Suppressor macrophage treated with lipopolysaccharide for 1 hour (primary cell): ENCODE results near the gene AMBN.

Experiments used
- DNase-seq, 3 donors: peaks; one replicate each; pipeline ENCODE4 v3.0.0-alpha.2; 2020 to 2022

Gene AMBN

DNA sequence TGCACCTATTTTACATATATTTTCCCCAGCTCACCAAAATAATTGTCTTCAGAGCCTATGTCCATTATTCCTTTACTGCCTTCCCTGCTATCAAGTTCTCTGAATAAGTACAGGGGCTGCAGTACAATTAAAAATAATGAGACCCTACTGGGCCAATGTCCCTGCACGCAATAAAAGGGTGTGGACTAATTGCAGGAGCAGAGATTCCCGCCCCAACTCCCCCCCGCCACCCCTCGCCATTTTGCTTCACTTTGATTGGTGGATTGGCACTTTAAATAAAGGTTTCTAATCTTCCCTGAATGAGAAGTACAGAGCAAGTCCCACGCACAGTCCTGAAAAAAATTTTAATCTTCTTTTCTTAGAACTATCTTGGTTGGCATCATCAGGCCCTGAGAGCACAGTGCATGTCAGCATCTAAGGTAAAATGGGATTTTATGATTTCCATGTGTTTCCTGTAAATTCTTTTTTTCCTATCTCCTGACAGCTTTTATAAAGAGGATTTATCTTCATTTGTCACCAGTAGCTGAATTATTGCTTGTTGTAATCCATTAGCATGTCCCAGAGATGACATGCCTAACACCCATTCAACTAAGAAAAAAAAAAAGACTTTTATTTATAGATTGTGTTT is at the start of gene AMBN:
TSS of gene AMBN (plus strand) at position 302 of the 628 bp plus-strand sequence. CDS start at position 405, 103 bp downstream.
- no peak for DNase-seq

DNA sequence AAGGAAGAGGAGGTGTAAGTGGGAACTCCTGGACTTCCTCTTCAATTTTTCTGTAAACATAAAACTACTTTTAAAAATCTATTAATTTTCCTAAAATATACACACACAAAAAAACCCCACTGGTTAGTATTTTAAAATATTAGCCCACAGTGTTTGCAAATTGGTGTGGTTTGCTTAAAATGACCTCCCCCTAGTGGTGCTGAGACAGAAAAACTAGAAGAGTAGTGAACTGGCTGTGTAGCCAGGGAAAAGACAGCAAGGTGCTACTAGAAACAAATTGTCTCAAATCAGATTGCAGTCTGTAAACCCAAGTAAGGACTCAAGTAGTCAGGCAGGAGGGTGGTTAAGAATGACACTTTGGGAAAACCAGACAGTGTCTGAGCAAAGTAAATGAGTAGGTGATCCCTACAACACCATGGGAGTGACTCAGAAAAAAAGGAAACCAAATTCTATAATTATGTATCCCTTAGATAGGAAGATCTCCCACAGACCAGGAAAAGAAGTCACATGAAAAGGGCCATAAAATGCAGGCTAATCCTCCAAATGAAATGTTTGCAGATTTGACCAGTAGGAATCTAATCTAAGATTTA is 47.7 kb upstream of the AMBN start:
- peak; percentile 29 to 59 (median 33) for DNase-seq

DNA sequence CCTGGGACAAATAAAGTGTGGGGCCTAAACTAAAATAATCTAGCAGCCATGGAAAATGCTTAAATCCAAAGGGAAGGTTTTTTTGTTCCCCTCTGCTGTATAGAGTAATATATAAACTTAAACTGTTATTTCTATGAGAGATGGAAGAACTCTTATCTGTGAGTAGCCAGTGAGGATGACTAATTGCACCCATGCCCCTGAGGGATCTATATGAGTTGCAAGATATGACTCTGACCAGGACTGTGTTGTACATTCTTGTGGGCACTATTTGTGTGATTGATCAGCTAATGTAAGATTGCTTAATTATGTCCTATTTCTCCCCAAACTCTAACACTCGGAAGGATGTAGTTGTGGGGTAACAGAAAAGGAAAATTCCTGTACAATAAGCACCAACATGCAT is 35.2 kb upstream of the AMBN start:
- DNase-seq: no peak

- DNase-seq: peak; percentile 57 to 71 (median 71)
Measured at GRCh38 chr4:70559211-70559830, 32.7 kb upstream of the AMBN start.

DNA sequence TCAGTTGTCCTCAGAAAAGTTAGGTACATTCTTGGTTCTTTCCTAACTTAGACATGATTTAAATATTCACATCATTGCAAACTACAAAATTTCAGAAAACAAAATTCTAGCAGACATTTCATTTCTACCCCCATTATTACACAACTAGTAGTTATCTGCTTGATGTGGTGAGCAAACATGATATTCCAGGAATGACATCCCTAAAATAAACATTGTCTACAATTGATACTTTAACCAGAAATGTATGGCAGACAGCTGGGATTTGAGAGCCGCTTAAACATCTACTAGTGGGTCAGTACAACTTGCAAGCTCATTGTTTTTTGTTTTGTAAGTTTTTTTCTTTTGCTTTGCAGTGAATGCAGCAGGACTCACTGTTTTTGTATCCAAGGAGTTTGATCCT is 32.1 kb upstream of the AMBN start:
- DNase-seq: no peak

DNA sequence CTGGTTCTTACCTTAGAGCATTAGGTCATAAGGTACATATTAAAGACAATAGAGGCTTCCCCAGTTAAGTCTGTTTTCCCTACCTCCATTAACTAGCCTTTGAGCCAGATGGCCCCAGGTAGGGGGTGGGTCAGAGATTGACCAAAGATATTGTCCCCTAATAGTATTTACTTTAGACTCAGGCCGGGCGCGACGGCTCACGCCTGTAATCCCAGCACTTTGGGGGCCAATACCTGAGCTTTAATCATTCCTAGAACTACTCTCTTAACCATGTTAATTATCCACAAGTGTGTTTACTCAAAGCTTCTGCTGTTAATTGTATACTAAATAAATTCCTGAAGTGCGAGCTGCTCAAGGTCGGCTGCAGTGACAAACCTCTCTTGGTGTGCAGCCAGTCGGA is 28.0 kb upstream of the AMBN start:
- DNase-seq: no peak

GRCh38 chr4:70570796-70571195 is 21.3 kb upstream of the AMBN start:
- no peak for DNase-seq

- DNase-seq: no peak
Measured at GRCh38 chr4:70571772-70572171, 20.3 kb upstream of the AMBN start.

DNA sequence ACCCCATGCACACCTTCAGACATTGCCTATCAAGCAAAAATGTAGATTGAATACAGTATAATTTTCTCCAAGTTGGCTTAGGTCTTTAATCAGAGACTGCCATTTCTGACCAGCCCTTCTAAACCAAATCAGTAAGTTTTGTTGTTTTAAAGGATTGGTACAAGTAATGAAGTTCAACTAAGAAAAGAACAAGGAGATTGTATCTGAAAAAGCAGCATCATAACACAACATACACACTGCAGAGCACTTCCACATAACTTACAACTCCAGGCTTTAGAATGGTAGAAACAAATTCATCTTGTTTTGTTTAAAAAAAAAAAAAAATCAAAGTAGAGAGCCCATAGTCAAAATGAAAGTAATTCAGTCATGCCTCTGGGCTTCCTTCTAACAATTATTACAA is 16.1 kb upstream of the AMBN start:
- DNase-seq: no peak

DNA sequence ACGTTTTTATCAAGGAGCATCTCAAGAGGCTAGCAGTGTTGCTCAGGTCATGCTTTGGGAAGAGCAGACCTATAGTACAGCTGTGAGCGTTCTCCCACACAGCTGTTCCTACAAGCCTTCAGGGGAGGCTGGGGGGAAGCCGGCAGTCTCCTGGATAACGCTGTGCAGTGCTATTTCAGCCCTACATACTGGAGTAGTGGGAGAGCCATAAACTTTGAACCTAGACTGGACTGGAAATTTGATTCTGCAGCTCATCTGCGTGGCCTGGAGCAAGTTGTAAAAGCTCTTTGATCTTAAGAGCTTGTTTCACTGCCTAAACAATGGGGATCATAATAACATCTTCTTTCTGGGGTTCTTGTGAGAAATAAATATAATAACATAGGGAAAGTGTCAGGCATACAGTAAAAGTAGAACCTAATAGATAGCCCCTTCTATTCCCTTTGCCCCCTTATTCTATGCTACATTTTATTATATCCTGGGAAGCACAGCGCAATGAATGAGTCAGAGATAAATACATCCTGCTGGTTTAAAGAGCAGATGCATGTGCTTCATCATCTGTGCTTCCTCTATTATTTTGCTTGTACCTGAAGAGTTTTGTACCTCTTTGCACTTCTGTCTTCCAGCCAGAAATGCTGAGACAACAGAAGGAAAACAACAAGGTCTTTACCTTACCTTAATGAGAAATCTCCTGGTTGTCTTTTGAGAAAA is 14.7 kb upstream of the AMBN start:
- DNase-seq: no peak

DNA sequence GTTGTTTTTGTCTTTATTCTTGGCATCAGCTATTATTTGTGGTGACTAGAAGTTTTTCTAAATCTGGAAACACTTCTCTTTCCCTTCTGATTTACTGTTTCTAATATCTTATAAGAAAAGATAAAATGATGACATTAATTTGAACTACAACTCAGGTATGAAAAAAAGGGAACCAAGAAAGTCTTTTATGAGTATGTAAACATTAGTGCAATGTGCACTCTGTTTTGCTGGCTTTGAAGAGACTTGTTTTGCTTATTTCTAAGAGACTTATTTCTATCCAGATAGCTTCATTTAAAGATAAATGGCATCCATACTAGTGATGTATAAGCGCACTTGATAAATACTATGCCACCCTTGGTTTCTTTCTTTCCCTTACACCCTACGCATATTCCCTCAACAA is 10.1 kb upstream of the AMBN start:
- no peak for DNase-seq

DNA sequence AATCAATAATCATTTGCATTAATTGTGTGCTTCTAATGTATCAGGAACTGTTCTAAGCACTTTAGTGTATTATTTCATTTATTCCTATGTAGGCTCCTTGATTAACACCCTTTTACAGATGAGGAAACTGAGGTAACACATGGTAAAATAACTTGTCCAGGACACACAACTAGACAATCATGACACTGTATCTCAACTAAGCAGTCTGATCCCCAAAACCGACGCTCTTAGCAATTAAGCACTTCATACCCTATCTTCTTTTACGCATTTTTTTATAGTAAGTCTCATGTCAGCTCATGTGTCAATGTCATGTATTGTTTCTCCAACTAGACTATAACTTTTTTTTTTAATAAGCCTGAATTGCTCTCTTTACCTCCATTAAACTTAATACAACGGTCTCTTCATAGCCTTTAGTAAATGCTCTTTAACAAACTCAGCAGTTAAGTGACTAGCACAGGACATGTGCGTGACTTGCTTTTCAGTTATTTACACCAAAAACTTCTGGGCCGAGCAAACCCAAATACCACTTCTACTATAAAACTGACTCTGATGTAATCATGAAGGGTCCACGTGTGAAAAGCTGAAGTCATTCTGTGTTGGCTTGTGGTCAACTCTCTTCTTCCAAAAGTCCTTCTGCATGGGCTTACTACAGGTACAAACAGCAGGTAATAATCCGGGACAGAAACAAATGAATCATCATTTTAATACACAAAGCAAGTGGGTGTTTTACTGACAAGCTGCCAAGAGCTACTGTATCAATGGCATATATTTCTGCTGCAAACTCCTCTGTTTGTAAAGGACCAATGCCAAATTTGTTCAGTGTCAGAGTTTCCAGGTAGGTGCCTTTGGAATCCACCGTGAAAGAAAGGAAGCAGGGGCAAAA is 7.9 kb upstream of the AMBN start:
- no peak for DNase-seq

GRCh38 chr4:70586841-70587240 is 5.2 kb upstream of the AMBN start:
- DNase-seq: no peak

- DNase-seq: peak in 1 of 3 donors; percentile 22
Measured at GRCh38 chr4:70589785-70590184, 2.3 kb upstream of the AMBN start.

DNA sequence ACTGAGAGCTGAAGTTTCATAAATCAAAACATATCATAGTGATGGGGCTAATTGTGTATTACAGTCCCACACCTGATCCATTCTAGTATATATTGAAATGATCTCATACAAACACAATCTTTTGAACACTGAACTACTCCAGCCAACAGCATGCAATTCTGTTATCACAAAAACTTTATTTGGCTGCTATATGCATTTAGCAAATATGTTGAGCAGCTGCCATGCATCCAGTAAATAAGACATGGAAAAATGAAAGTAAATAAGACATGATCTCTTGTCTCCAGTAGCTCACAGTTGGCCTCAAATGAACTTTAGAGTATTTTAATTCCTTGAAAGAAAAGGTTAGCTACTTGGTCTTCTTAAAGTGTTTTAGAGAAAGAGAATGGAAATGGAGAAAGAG is 2.1 kb downstream of the AMBN start:
- DNase-seq: no peak

GRCh38 chr4:70600305-70600704 is 8.2 kb downstream of the AMBN start:
- DNase-seq: no peak

DNA sequence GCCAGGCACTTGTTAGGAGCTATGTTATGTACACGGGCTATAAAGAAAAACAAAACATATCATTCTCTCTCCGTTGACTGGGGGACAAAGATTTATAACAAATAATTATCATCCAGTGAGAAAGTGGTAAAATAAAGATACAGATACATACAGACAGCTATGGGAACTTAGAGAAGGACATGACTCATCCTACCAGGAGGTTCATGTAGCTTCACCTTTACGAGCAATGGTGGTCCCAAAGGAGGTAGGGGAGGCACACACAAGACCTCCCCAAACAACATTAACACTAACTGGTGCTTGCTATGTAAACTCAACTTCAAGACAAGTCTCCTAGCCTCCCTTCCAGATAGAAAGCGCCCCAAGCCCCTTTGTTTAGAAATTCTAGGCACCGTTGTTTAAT is 8.9 kb downstream of the AMBN start:
- no peak for DNase-seq

DNA sequence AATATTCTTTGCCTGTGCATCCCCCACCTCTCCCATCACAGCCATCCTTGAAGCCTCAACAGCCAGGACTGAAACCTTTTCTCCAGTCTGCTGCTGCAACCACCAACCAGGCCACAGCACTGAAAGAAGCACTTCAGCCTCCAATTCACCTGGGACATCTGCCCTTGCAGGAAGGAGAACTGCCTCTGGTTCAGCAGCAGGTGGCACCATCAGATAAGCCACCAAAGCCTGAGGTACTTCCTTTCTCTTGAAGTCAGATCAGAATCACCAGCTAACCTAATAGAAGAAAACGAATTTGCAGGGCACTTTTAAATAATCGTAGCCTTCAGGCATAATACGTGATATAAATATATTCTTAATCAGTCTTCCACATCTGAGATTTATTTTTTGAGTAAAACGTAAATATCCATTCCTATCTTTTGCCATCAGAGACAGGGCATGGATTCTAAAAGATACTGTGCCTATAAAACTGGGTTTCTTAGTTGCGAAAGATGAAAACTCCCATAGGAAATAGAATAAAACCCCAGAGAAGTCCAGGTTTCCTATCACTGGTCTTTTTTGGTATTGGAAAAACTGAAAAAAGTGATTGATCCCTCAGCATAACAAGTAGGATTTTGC is 9.5 kb downstream of the AMBN start:
- peak; percentile 65 to 73 (median 67) for DNase-seq

DNA sequence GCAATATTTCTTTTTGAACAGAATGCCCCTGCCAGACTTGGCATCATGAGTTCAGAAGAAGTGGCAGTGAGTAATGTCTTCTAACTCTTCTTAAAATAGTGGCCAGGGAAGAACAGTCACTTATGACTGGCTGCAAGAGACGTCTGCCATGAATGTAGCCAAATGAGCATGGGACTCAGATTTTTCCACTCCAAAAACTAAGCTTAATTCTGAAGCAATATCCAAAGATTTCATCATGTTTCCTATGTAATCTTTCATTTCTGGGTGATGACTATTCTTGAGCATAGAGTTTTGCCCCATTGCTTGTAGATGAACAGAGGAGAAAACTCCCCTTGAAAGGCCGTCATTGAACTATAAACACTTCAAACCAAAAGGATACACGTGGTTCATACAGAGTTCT is 11.8 kb downstream of the AMBN start:
- peak in 2 of 3 donors; percentile 8 to 47 for DNase-seq

DNA sequence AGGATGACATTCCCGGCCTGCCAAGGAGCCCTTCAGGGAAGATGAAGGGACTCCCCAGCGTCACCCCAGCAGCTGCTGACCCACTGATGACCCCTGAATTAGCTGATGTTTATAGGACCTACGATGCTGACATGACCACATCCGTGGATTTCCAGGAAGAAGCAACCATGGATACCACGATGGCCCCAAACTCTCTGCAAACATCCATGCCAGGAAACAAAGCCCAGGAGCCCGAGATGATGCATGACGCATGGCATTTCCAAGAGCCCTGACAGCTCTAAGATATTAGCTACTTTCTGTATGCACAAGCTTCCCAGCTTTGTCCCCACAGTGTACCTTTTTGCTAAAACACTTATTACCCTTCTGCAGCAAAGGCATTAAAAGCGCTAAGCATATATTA is 14.4 kb downstream of the AMBN start:
- DNase-seq: no peak

GRCh38 chr4:70607334-70607853 is 15.3 kb downstream of the AMBN start:
- no peak for DNase-seq

DNA sequence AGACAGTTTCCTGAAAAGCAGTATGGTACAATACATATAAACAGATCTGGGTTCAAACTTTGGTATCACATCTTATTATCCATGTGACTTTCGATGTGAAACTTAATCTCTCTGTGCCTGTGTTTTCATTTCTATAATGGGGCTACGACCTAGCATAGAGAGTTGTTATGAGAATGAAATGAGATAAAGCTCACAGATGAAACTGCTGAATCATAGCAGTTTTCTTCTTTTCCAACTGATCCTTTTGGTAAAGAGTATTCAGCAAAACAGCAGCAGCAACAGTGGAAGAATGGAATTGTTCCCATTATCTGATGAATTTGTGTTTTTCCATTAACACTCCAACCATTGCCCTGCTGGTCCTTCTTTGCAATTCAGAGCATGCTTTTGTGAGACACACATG is 16.3 kb downstream of the AMBN start:
- no peak for DNase-seq
